GM12878 (cell line): ENCODE results near the gene TTLL11. TPM values are rescaled to one million over a fixed set of nuclear protein-coding genes. Genes with fewer than 3 reads are reported as not detected.

Source experiments
- CBFB ChIP-seq: IDR thresholded peaks from 2 replicates; pipeline ENCODE4 v1.6.1; 2016; ENCODE audit warnings: antibody characterized with exemption, low read depth
- EZH2 ChIP-seq: IDR thresholded peaks from 2 replicates; pipeline ENCODE4 v1.6.1; 2012; ENCODE audit warnings: low read depth, mild to moderate bottlenecking, control low read depth, inconsistent platforms, low read length, borderline replicate concordance; ENCODE audit not compliant: control insufficient read depth
- GABPA ChIP-seq: IDR thresholded peaks from 2 replicates; pipeline ENCODE4 v1.6.1; 2014; ENCODE audit warnings: antibody characterized with exemption, low read depth, mild to moderate bottlenecking, inconsistent platforms
- MEF2A ChIP-seq: IDR thresholded peaks from 2 replicates; pipeline ENCODE4 v1.6.1; 2011; ENCODE audit warnings: low read depth, mild to moderate bottlenecking, low read length, moderate library complexity; ENCODE audit not compliant: insufficient read depth
- NR2C1 ChIP-seq: fragments of 450-650 bp; IDR thresholded peaks from 2 replicates; pipeline ENCODE4 v1.6.1; 2017; ENCODE audit warnings: antibody characterized with exemption, mild to moderate bottlenecking, moderate library complexity
- PAX5 ChIP-seq: IDR thresholded peaks from 2 replicates; pipeline ENCODE4 v1.6.1; 2011; ENCODE audit warnings: low read depth, low read length, borderline replicate concordance
- RB1 ChIP-seq: fragments of 450-650 bp; formaldehyde crosslinking; IDR thresholded peaks from 2 replicates; pipeline ENCODE4 v1.6.1; 2017; ENCODE audit warnings: mild to moderate bottlenecking, borderline replicate concordance
- SUZ12 ChIP-seq: fragments of 200-600 bp; sonication (generic); IDR thresholded peaks from one replicate; pipeline ENCODE4 v1.6.1; 2018; ENCODE audit warnings: antibody characterized with exemption, mild to moderate bottlenecking; ENCODE audit not compliant: unreplicated experiment
- polyA plus RNA-seq, 11 experiments: library from polyadenylated mRNA; depleted of rRNA in 4 of 11; unstranded in 6 of 11; stranded (reverse) in 5 of 11; fragments of >200 nt; fragmentation: Nextera tagmentation in 4 of 11; fragmentation: Illumina TruSeq in 1 of 11; extraction: Ambion mirVana in 4 of 11; extraction: Trizol in 1 of 11; gene quantifications; 1 replicate in 1 of 11; 2 replicates in 10 of 11; pipeline versions ENCODE4 v1.2.1 to v1.2.3, GENCODE V29; 2011 to 2016; ENCODE audit warnings: inconsistent platforms in 2 of 11, missing spikeins in 2 of 11, low read depth in 1 of 11
- total RNA-seq, 4 experiments: library from RNA; depleted of rRNA in 3 of 4; stranded (reverse); fragments of >200 nt in 3 of 4; fragmentation: Illumina TruSeq in 1 of 4; extraction: Trizol in 1 of 4; gene quantifications; 2 replicates each; pipeline versions ENCODE4 v1.2.1 to v1.2.3, GENCODE V29; 2013 to 2021
- TF ChIP-seq, protein P1 (sequence below): fragments of 450-650 bp; IDR thresholded peaks from 2 replicates; pipeline ENCODE4 v1.6.1; 2017; ENCODE audit warnings: borderline replicate concordance
- TF ChIP-seq, protein P2 (sequence below): IDR thresholded peaks from 2 replicates; pipeline ENCODE4 v1.6.1; 2012; ENCODE audit warnings: low read depth, low read length, improper control_type of control experiment
- TF ChIP-seq, protein P3 (sequence below): fragments of 450-650 bp; conservative IDR thresholded peaks from 2 replicates; pipeline ENCODE4 v1.6.1; 2017; ENCODE audit warnings: mild to moderate bottlenecking, moderate library complexity
- TF ChIP-seq, protein P4 (sequence below): fragments of 150-350 bp; IDR thresholded peaks from 2 replicates; pipeline ENCODE4 v1.6.1; 2014; ENCODE audit warnings: mild to moderate bottlenecking, low read depth, low read length

TTLL11 gene
- total and polyA plus RNA-seq, 10 of the 15 experiments (the other 5 are each of a cell fraction or from before 2014, with no cell fraction given): 1.2 to 3.7 (median 2.9) TPM

DNA sequence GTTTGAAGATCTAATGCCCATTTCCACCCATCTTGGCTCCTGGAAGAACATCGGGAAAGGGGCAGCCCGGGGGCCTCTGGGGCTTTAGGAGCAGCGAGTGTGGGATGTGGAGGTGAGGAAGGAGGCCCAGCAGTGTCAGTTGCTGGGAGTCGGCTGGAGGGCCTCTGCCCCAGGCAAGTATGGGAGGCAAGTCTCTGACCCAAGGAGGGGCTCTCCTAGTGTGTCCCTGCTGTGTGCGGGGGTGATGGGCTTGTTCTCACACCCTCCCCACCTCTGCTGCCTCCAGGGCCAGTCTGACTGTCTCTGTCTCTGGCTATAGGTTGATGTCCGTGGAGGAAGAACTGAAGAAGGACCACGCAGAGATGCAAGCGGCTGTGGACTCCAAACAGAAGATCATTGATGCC is 312.0 kb downstream of the TTLL11 start (continued):
- TF ChIP-seq, protein P1, sequence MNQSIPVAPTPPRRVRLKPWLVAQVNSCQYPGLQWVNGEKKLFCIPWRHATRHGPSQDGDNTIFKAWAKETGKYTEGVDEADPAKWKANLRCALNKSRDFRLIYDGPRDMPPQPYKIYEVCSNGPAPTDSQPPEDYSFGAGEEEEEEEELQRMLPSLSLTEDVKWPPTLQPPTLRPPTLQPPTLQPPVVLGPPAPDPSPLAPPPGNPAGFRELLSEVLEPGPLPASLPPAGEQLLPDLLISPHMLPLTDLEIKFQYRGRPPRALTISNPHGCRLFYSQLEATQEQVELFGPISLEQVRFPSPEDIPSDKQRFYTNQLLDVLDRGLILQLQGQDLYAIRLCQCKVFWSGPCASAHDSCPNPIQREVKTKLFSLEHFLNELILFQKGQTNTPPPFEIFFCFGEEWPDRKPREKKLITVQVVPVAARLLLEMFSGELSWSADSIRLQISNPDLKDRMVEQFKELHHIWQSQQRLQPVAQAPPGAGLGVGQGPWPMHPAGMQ: no peak
- TF ChIP-seq, protein P2, sequence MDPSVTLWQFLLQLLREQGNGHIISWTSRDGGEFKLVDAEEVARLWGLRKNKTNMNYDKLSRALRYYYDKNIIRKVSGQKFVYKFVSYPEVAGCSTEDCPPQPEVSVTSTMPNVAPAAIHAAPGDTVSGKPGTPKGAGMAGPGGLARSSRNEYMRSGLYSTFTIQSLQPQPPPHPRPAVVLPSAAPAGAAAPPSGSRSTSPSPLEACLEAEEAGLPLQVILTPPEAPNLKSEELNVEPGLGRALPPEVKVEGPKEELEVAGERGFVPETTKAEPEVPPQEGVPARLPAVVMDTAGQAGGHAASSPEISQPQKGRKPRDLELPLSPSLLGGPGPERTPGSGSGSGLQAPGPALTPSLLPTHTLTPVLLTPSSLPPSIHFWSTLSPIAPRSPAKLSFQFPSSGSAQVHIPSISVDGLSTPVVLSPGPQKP: no peak
- TF ChIP-seq SUZ12 (no peak), PAX5 (no peak), GABPA (no peak), RB1 (no peak), CBFB (no peak), NR2C1 (no peak), EZH2 (no peak), MEF2A (no peak)
- TF ChIP-seq, protein P3, sequence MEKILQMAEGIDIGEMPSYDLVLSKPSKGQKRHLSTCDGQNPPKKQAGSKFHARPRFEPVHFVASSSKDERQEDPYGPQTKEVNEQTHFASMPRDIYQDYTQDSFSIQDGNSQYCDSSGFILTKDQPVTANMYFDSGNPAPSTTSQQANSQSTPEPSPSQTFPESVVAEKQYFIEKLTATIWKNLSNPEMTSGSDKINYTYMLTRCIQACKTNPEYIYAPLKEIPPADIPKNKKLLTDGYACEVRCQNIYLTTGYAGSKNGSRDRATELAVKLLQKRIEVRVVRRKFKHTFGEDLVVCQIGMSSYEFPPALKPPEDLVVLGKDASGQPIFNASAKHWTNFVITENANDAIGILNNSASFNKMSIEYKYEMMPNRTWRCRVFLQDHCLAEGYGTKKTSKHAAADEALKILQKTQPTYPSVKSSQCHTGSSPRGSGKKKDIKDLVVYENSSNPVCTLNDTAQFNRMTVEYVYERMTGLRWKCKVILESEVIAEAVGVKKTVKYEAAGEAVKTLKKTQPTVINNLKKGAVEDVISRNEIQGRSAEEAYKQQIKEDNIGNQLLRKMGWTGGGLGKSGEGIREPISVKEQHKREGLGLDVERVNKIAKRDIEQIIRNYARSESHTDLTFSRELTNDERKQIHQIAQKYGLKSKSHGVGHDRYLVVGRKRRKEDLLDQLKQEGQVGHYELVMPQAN: no peak
- TF ChIP-seq, protein P4, sequence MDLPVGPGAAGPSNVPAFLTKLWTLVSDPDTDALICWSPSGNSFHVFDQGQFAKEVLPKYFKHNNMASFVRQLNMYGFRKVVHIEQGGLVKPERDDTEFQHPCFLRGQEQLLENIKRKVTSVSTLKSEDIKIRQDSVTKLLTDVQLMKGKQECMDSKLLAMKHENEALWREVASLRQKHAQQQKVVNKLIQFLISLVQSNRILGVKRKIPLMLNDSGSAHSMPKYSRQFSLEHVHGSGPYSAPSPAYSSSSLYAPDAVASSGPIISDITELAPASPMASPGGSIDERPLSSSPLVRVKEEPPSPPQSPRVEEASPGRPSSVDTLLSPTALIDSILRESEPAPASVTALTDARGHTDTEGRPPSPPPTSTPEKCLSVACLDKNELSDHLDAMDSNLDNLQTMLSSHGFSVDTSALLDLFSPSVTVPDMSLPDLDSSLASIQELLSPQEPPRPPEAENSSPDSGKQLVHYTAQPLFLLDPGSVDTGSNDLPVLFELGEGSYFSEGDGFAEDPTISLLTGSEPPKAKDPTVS: no peak
